IPS DF 6.9 (cell line): ENCODE measurements around the gene ACAA2.

ENCODE experiments used
- DNase-seq: peaks from one replicate; pipeline ENCODE4 v3.0.0-alpha.2; 2013; ENCODE audit warnings: low read depth, low spot score
- H3K27ac ChIP-seq: one replicate; pipeline ENCODE4 v1.5.1; 2013; ENCODE audit warnings: low read length, control low read depth
- H3K27me3 ChIP-seq: 2 replicates; pipeline ENCODE4 v1.6.1; 2013; ENCODE audit warnings: mild to moderate bottlenecking, low read length; ENCODE audit not compliant: control insufficient read depth, insufficient read depth
- H3K36me3 ChIP-seq: 2 replicates; pipeline ENCODE4 v1.6.1; 2013; ENCODE audit warnings: low read length; ENCODE audit not compliant: control insufficient read depth, insufficient read depth
- H3K4me1 ChIP-seq: 2 replicates; pipeline ENCODE4 v1.6.1; 2013; ENCODE audit warnings: low read length; ENCODE audit not compliant: control insufficient read depth, insufficient read depth
- H3K4me3 ChIP-seq: 2 replicates; pipeline ENCODE4 v1.5.1; 2013; ENCODE audit warnings: mild to moderate bottlenecking, low read length
- H3K9me3 ChIP-seq: 2 replicates; pipeline ENCODE4 v1.6.1; 2013; ENCODE audit warnings: low read length, inconsistent platforms; ENCODE audit not compliant: control insufficient read depth, insufficient read depth
- WGBS: extraction: QIAGEN DNeasy Blood & Tissue Kit; methylation state at CpG from one replicate; pipeline ENCODE4 v1.1.7; 2013; ENCODE audit warnings: mixed read lengths, missing lambda C conversion rate; ENCODE audit not compliant: insufficient read length, insufficient coverage; 5-methylcytosine and 5-hydroxymethylcytosine counted together

The ACAA2 gene

DNA sequence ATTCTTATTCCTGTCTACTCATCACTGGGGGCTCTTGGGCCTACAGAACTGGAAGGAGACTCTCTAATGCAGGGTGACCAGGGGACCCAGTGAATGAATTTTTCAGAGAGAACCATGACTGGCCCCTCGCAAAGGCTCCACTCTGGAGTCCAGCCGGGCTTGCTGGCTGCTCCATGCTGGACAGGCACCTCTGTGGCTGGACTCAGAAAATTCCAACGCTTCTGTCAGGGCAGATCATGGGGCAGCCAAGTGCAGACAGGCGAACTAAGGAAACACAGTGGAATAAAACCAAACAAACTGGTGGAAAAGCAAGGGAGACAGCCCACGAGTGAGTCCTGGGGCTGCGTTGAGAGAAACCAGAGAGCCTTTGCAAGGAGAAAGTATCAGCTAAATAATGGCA is 57.2 kb downstream of the ACAA2 start:
- no peak for DNase-seq
- H3K36me3 ChIP-seq, result no peaks in the 10 kb centered on the region
- H3K4me1 ChIP-seq, result peaks cover 6% of the 10 kb centered on the region
- H3K9me3 ChIP-seq, result no peaks in the 10 kb centered on the region
- no peak overlapping the region for H3K27ac ChIP-seq
- no peaks in the 10 kb centered on the region for H3K27me3 ChIP-seq
- no peak overlapping the region for H3K4me3 ChIP-seq
- no CpG with 5 or more reads among the region's 6 CpGs for WGBS

- WGBS, result no CpG with 5 or more reads among the region's 6 CpGs
- Histone ChIP-seq H3K36me3 (no peaks in the 10 kb centered on the region), H3K4me1 (peaks cover 6% of the 10 kb centered on the region), H3K4me3 (no peak overlapping the region), H3K27ac (no peak overlapping the region), H3K9me3 (no peaks in the 10 kb centered on the region), H3K27me3 (no peaks in the 10 kb centered on the region)
- no peak for DNase-seq
These were observed 57.8 kb downstream of the ACAA2 start for GRCh38 chr18:49755489-49755888.

DNA sequence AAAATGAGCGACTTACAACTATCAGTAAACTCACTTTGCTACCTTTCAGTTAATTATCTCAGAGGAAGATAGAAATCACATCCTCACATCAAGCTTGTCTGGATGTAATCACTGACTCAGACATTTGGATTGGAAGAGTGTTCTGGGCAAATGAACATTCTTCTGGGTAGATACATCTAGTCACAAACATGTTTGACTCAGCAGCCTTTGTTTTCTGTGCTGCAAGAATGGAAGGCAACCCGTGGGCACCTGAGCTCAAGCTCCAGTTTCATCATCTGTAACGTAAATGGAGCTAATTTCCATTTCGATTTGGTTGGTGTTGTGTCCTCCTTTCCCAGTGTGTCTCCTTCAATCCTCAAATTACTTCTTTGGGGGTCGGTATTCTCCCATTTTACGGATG is 58.5 kb downstream of the ACAA2 start:
- no CpG with 5 or more reads among the region's 6 CpGs for WGBS
- no peak for DNase-seq

GRCh38 chr18:49753643-49754042 is 59.7 kb downstream of the ACAA2 start:
- Histone ChIP-seq H3K4me3 (no peak overlapping the region), H3K4me1 (peaks cover 2% of the 10 kb centered on the region), H3K27me3 (no peaks in the 10 kb centered on the region), H3K9me3 (no peaks in the 10 kb centered on the region), H3K27ac (no peak overlapping the region), H3K36me3 (no peaks in the 10 kb centered on the region)
- whole genome bisulfite sequencing, result no CpG with 5 or more reads among the region's 1 CpG
- DNase-seq, result no peak

More for the DNA sequence above, 58.5 kb downstream of the ACAA2 start:
- H3K9me3 ChIP-seq, result no peaks in the 10 kb centered on the region
- no peaks in the 10 kb centered on the region for H3K36me3 ChIP-seq
- no peaks in the 10 kb centered on the region for H3K27me3 ChIP-seq
- H3K4me1 ChIP-seq, result peaks cover 5% of the 10 kb centered on the region
- H3K4me3 ChIP-seq, result no peak overlapping the region
- H3K27ac ChIP-seq, result no peak overlapping the region

DNA sequence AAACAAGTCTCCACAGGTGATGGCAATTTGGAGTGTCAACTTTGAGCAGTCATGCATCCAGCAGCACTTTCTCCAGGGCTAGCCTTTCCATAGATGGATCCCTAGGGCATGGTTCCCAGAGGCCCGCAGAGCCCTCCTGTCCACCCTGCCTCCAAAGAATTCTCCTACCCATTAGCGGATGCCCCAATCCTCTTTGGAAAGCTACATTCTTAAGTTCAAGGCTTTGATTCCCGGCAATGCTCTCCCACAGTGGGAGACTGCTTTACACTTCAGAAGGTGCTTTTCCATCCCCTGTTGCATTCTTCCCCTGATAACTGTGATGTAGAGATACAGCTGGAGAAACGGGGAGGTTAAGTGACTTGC is 61.3 kb downstream of the ACAA2 start:
- no CpG with 5 or more reads among the region's 4 CpGs for WGBS
- no peaks in the 10 kb centered on the region; the same call in 1 of the 2 replicates for H3K4me1 ChIP-seq
- H3K36me3 ChIP-seq, result no peaks in the 10 kb centered on the region
- H3K27ac ChIP-seq, result no peak overlapping the region
- DNase-seq, result no peak
- no peaks in the 10 kb centered on the region for H3K27me3 ChIP-seq
- H3K4me3 ChIP-seq, result no peak overlapping the region
- no peaks in the 10 kb centered on the region for H3K9me3 ChIP-seq

DNA sequence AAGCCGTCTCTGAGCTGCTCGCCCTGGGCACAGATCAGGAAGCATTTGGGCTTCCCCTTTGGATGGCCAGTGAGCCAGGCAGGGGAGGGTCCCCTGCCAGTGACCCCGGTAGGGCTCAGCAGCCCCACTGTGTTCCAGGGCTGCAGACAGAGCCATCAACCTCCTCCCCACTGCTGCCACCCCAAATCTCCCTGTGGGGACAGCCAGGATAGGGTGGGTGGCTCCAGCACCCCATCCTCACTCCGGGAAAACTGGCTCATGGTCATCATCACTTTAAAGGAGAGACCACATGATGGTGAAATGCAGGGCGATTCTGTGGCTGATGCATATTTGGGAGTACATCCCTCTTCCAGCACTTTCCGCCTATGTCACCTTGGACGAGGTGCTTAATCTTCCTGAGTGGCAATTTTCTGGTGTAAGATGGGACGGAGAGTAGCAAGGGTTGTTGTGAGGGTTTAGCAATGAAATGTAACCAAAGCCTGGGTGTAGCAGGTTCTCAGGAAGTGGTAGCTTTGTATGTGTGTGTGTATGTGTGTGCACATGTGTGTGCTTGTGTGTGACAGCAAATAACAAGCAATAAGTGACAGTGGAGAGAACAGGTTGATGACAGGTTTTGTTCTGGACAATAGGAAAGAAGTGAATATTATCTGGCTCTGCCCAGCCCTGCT is 61.8 kb downstream of the ACAA2 start:
- Histone ChIP-seq H3K4me3 (no peak overlapping the region), H3K9me3 (no peaks in the 10 kb centered on the region), H3K36me3 (no peaks in the 10 kb centered on the region), H3K27me3 (no peaks in the 10 kb centered on the region), H3K27ac (no peak overlapping the region), H3K4me1 (no peaks in the 10 kb centered on the region; the same call in 1 of the 2 replicates)
- no CpG with 5 or more reads among the region's 8 CpGs for WGBS
- no peak for DNase-seq

- H3K9me3 ChIP-seq, result no peaks in the 10 kb centered on the region
- no peak overlapping the region for H3K27ac ChIP-seq
- H3K36me3 ChIP-seq, result no peaks in the 10 kb centered on the region
- no peak overlapping the region for H3K4me3 ChIP-seq
- H3K27me3 ChIP-seq, result no peaks in the 10 kb centered on the region
- WGBS, result no CpG with 5 or more reads among the region's 8 CpGs
- no peaks in the 10 kb centered on the region for H3K4me1 ChIP-seq
- DNase-seq, result no peak
These were observed 63.8 kb downstream of the ACAA2 start for GRCh38 chr18:49749563-49749962.

GRCh38 chr18:49747876-49748275 is 65.5 kb downstream of the ACAA2 start:
- Histone ChIP-seq H3K4me3 (no peak overlapping the region), H3K9me3 (no peaks in the 10 kb centered on the region), H3K4me1 (no peaks in the 10 kb centered on the region), H3K27ac (no peak overlapping the region), H3K36me3 (no peaks in the 10 kb centered on the region), H3K27me3 (no peaks in the 10 kb centered on the region)
- DNase-seq, result no peak
- no CpG with 5 or more reads among the region's 5 CpGs for WGBS

GRCh38 chr18:49745045-49746014 is 68.0 kb downstream of the ACAA2 start:
- DNase-seq, result no peak
- H3K27ac ChIP-seq, result no peak overlapping the region
- no CpG with 5 or more reads among the region's 11 CpGs for WGBS
- H3K36me3 ChIP-seq, result no peaks in the 10 kb centered on the region
- H3K4me1 ChIP-seq, result no peaks in the 10 kb centered on the region
- no peaks in the 10 kb centered on the region for H3K9me3 ChIP-seq
- no peaks in the 10 kb centered on the region for H3K27me3 ChIP-seq
- no peak overlapping the region for H3K4me3 ChIP-seq

GRCh38 chr18:49744376-49745008 is 68.8 kb downstream of the ACAA2 start:
- Histone ChIP-seq H3K9me3 (no peaks in the 10 kb centered on the region), H3K4me3 (no peak overlapping the region), H3K4me1 (no peaks in the 10 kb centered on the region), H3K36me3 (no peaks in the 10 kb centered on the region), H3K27me3 (no peaks in the 10 kb centered on the region), H3K27ac (no peak overlapping the region)
- DNase-seq, result no peak
- no CpG with 5 or more reads among the region's 8 CpGs for WGBS
